HG03196 (cell line): Measurements from ENCODE around the gene FGF3.

Experiments used
- ATAC-seq: cut with Tn5 transposase; IDR thresholded peaks from one replicate; pipeline ENCODE4 v1.9.1; 2021; ENCODE audit not compliant: unreplicated experiment

FGF3 gene

DNA sequence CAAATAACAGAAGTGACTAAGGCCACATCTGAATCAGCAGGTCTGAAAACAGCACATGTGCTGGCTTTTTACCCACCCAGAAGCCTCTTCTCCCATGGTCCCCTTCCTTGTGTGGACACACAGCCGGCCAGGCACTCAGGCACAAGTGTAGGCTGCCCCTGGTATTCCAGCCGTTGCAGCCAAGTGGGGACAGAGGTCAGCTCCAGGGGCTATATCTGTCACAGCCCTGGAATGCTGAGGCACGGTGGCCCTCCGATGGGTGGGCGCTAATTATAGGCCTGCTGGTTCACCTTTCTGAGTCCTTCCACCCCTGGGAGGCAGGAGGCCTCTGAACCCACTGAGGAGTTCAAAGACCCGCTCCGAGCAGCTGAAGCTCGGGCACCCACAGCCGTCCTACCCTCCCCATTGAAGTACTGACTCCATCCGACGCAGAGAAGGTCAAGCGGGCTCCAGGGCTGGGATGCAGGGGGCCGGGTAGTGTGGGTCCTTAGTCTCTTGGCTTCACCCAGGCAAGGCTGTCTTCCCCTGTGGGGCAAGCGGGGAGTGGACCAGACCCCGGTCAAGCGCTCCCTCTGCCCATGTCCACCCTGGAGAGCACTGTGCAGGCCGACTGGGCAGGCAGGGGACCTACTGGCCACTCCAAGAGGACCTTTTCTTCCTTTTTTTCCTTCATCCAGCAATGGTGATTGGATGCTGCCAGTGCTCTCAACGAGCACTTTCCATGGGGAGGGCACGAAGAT, 14.3 kb downstream of the FGF3 start:
- ATAC-seq: no peak

DNA sequence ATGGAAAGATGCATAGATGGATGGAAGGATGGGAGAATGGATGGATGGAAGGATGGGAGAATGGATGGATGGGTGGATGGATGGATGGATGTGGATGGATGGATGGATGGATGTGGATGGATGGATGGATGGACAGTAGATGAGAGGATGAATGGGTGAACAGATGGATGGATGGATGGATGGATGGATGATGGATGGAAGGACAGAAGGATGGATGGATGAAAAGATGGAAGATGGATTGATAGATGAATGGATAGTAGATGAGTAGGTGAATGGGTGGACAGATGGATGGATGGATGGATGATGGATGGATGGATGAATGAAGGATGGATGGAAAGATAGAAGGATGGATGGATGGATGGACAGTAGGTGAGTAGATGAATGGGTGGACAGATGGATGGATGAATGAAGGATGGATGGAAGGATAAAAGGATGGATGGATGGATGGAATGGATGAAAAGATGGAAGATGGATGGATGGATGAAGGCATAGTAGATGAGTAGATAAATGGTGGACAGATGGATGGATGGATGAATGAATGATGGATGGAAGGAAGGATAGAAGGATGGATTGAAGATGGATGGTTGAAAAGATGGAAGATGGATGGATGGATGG, 15.5 kb downstream of the FGF3 start:
- no peak for ATAC-seq

DNA sequence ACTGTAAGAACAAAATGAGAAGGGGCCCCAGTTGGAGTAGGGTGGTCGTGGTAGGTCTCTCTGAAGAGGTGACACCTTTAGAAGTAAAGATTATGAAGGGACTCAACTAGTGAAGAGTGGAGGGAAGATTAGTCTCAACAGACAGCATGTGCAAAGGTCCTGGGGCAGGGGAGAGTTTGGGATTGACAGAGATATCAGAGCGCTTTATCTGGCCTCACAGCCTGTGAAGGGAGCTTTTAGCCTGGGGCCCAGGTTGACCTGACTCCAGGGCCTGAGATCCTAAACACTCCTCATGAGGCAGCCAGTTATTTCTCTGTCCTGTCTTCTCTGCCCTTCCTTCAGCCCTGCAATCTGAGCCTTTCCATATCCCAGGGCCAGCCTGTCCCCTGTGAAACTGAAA, 16.2 kb downstream of the FGF3 start:
- no peak for ATAC-seq

DNA sequence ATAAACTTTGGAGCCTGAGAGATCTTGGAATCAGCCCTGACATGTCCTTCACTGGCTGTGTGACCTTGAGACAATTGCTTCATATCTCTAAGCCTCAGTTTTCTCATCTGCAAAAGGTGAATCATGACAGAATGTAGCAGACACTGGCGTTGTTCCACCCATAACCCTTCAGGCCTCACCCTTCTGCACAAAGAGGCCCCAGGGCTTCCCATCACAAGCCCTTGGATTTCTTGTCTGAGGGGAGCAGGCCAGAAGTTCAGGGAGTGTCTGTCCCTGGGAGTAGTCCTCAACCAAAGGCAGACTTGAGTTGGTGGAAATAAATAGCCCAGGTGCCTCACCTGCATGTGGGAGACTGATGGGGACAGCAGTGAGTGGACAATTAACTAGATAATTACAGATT, 16.6 kb downstream of the FGF3 start:
- no peak for ATAC-seq

DNA sequence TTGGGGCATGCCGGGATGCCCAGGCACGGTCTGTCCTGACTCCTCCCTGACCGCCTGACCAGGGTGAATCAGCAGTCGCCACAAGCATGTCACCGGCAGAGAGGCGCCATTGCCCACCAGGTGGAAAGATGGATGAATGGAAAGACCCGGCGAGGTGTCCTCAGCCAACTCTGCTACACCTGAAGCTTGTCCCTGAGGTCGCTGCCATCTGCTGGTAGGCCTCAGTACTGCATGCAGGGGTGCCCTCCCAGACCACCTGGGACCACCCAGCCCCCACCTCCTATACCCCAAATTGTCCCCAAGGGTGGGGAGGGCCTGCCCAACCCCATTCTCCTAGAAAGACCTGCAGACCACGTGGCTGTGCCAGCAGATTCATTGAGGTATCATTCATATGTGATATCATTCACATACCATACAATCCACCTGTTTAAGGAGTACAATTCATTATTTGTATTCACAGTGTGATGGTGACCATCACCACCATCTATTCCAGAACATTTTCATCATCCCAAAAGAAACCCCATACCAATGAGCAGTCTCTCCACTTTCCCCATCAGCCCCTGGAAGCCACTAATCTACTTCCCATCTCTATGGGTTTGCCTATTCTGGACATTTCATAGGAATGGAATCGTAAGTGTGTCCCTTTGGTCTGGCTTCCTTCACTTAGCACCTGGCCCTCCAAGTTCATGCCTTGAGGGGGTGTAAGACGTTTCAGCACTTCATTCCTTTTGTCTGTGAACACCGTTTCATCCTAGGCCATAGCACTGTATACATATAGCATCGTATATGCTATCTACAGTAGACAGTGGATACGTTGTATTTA, 17.5 kb downstream of the FGF3 start:
- ATAC-seq: no peak

DNA sequence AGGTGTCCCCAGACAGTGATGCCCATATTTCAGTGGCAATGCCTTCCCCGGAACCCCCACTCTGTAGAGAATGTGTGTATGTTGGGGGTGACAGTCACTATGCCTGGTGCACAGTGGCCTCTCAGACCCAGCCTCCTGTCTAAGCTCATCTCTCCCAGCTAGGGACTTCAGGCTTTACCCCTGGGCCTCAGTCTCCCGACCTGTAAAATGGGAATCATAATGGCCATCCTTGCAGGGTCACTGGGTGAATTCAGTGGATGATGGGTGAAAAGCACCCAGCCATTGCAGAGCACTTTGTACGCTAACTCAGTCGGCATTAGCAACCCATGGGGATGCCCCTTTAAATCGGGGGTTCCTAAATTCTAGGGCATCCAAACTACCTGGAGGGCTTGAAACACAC, 18.9 kb downstream of the FGF3 start:
- no peak for ATAC-seq

DNA sequence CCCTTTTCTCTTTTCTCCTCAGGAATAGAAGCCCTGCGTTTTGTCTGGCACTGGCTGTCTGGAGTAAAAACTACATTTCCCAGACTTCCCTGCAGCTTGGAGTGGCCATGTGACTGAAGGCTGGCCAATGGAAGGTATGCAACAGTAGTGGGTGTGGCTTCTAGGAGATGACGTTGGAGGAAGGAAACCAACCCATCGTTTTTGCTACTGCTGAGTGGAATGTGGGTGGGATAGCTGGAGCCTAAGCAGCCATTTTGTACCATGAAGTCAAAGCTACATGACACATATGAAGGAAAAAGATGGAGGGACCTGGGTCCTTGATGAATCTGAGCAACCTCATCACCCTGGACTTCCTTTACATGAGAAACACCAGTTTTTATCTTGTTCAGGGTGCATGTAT, 19.6 kb downstream of the FGF3 start:
- no peak for ATAC-seq

DNA sequence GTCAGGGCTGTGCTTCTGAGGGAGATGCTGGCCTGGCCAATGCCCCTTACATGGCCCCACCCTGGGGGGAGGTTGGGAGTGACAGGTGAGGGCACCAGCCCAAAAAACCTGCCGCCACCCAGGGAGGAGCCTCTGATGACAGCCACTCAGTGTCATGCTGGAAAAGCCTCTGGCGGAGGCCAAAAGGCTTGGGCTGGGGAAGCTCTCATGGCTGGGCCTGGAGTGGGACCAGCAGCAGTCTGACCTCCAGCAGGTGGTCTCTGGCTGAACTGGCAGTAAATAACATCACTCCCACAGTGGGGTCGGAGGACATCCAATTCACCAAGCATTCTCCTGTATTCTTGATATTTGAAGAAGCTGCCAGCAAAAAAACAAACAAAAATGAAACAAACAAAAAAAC, 20.1 kb downstream of the FGF3 start:
- no peak for ATAC-seq

DNA sequence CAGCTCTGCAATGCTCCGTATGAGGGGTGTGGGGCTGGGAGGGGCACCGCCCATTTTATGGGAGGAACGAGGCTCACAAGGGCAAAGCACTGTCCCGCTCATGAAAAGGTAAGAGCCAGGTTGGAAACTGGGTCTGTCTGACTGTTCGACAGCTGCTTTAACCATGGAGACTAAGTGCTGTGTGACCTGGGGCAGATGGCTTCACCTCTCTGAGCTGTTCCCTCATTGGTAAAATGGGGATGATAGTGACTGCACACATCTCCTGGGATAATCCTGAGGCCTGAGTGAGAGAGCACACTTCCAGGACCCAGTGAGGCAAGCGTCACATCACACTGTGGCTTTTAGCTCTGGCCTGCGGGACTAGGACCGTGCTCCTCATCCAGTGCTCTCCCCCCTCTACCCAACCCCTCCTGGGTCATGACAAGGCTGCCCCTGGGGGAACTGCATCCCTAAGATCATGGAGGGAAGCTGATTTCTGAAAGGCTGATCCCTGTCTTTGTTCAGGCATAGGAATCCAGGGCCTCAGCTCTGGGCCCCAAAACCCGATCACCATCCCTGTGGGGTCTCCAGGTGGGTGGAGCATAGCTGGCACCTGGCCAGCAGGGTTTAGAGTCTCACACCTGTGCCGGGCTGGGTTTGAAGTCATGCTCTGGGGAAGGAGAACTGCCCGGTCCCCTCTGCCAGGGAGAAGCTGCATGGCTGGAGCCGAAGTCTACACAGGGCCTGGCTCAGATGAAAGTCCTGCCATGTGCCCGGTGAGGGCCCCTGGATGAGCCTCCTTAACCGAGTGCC, 21.3 kb downstream of the FGF3 start:
- ATAC-seq: no peak

DNA sequence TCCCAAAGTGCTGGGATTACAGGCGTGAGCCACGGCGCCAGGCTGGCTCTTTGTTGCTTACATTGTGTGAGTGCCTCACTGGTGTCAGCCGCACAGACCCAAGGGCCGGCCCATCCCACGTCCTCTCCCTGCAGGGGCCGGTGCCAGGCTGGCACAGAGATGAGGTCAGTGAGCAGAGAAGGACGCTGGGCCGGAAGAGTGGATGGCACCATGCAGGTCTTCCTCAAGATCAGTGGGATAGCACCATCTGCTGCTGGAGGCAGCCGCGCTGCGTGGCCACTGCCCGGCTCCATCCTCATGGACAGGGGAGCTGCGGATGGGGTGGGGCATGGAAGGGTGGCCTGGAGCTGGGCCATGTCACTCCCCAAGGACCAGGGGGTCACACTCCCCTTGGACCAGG, 22.1 kb downstream of the FGF3 start:
- no peak for ATAC-seq

DNA sequence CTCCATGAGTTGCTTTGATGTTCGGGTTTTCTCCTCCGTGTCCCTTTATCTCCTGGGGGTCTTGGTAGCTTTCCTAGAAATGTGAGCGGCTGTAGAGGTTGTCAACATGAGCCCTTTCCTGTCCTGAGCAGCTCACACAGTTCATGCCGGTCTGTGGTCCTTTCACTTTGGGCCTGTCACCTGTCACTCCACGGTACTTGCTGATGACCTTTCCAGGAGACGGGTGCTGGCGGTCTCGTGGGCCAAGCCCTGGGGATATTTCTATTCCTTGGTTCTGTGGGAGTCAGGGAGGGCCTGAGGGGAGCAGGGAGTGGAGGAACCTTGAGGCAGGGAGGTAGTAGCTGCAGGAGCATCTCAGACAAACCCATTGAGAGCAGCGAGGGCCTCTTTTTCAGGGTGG, 23.2 kb downstream of the FGF3 start:
- no peak for ATAC-seq

DNA sequence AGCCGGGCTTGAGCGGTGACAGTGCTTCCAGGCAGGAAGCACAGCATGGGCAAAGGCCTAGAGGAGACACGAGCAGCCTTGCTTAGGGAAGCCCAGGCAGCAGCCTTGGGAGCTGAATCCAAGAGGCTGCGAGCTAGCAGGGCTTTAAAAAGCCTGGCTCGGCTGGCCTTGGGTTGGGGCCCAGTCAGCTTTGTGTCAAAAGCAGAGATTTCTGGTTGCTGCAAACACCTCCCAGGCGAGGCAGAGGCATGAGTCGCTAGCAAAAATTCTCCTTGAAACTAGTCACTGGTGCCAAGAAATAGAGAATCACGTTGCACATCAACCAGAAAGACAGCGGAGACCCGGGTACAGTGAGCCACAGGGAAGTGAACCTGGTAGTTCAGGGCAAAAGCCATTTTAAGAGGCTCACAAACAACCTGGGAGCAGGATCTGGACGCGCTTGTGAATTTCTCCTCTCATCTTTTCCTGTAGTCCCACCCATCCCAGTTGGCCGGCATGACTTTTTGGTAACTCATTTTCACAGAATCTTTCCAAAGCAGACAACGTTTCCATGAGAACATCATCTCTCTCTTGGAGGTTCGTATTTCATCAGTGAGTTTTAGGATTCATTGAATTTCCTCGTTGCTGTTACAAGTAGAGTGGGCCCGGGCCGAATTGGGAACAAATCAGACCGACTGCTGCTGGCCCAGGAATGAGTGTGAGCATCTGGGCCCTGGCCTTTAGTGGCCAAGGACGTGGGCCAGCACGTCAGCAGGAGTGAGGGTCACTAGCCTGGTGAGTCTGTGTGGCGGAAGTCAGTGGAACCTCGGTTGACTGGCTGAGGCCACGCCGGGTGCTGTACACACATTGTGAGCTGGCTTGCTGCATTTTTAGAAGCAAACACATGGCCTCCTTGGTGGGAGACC, 27.7 kb downstream of the FGF3 start:
- ATAC-seq: no peak

DNA sequence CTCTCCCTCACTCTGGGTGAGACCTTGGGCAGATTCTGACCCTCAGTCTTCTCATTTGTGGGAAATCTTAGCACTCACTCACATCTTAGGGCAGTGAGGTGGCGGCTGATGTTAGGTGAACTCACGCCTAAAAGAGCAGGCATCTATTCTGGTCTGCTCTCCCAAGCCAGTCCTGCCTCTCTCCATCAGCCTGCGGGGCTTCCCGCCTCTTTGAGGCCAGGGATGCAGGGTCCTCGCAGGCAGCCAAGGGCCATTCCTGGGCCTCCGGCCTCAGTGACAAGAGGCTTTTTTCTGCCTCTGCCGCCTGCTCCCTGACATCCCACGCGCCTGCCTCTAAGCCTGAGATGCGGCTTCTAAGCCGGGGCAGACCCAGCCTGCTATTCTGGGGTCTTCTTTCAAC, 30.3 kb downstream of the FGF3 start:
- ATAC-seq: no peak

DNA sequence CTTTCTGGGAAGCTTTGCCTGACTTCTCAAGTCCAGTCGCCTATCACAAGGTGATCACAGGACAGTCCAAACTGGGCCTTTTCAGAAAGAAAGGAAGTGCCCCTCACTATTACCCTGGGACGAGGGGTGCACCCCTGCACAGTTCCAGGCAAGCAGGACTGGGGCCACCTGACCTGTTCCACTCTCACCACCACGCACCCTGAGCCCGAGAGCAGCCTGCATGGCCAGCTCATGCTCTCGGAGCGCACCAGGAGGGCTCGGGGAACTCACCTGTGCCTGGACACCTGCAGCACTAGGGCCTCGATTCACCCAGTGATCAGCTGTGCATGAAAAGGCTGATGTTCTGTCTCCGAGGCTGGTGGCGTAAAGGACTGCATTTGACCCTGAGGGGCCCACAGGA, 31.3 kb downstream of the FGF3 start:
- ATAC-seq: no peak

DNA sequence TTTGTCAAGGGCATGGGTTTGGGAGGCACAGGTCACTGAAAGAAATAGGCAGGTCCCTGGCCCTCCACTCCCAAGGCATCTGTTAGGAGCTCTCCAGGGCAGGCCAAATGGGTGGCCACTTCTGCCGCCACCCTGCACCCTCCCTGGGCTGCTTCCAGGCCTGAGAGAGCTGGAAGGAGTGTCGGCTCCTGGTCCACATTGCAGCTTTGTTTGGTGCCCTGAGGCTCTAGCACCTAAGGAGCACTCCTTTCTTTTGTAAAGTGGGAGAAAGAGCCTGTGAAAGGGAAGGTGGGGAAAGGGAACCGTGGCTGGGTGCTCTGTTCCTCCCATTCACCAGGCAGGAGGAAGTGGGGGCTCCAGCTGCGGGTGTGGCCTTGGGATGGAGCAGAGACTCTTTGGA, 31.8 kb downstream of the FGF3 start:
- no peak for ATAC-seq

DNA sequence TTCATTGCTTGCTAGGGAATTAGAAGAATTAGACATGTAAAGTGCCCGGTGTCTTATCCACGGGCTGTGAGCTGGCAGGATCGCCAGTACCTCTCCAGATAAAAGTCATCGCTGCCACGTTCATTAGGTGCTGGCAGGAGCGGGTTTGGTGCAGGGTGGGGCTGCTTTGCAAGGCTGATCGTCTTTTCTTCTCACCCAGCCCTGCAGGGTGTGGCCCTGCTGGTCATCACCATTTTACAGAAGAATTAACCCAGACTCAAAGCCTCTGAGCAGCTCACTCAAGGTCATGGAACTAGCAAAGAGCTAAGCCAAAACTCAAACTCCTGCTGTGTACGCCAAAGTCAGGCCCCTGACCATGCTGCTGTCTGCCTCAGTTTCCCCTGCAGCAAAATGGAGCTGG, 38.0 kb downstream of the FGF3 start:
- ATAC-seq: no peak

DNA sequence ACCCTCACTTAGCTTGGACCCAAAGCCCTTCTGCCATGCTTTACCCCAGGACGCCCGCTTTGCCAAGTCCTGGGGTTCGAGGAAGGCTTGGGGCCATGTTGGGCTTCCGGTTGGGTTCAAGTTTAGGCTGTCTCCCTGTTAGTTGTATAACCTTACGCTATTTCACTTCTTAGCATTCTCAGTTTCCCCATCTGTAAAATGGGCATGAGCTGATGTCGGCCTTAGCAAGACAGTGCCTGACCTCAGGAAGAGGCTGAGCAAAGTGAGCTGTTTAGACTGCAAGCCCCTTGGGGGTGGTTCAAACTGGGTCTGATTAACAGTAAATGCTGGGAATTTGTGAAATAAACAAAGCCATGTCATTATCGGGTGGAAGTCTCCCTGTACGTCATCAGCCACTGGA, 40.8 kb downstream of the FGF3 start:
- ATAC-seq: no peak

DNA sequence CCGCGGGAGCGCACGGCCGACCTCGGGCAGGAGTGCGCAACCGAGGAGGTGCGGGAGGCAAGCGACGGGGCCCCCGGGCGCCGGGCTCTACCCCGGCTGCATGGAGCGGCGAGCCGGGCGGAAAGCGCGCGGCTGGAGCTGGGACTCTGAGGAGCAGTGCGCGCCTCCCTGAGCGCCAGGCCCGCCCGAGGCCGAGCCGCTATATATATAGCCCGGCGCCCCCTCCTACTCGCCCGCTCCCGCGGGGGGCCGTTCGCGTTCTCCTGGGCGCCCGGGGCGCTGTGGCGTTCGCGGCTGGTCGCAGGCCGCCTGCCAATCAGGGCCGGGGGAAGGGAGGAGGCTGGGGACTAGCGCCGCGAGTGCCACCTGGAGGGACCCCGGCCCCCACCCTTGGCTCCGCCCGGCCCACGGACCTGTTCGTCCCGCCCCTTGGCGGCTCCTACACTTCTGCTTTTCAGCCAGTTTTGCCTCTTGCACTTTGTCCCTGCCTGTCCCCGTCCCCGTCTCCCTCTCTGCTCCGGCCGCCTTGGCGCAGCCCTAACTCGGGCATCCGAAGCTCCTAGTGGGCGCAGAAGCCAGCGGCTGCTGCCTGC, 44.0 kb downstream of the FGF3 start, which contains the start of gene FGF4:
TSS of gene FGF4 (minus strand) at position 179 of the 593 bp plus-strand sequence. CDS start 257 bp downstream, outside the sequence.
- no peak for ATAC-seq

DNA sequence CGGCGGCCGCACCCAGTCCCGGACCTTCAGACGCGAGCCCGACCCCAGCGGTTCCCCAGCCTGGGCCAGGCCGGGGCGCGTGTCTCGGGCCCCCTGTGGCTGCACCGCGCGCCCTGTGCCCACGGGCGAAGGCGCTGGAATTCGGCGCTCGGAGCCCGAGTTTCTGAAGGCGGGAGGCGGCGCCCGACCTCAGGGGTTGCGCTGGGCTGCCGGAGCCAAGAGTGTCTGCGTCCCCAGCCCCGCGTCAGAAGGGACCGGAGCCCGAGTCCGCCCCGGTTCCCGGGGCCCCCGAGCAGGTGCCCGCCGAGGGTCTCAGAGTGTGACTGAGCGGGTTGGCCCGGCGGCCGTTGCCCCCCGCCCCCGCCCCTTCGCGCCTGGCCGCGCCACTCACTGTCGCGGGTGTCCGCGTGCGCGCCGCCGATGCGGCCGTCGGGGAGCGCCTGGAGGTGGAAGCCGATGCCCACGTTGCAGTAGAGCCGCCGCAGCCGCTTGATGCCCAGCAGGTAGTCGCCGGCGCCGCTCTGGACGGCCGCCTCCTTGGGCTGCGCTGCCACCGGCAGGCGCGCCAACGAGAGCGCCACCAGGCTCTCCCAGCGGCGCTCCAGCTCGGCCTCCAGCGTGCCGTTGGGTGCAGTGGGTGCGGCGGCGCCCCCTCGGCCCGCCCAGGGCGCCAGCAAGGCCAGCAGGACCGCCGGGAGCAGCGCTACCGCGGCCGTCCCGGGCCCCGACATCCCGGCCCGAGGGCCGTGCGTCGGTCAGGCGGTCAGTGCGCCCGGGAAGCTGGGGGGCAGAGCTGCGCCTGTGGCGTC, 44.7 kb downstream of the FGF3 start:
- no peak for ATAC-seq
